KMS-11 (cell line): ENCODE data around the gene DNAJC21.
A peak's percentile ranks its signal among the peaks of the same experiment; 100 is the strongest.

Experiments
- H2AFZ ChIP-seq: fragments of 200-600 bp; sonication (generic); 2 replicates; pipeline ENCODE4 v1.6.1; 2016; ENCODE audit warnings: antibody characterized with exemption, mixed run types, low read depth
- H3K27ac ChIP-seq: fragments of 200-600 bp; sonication (generic); 2 replicates; pipeline ENCODE4 v1.6.1; 2016; ENCODE audit warnings: mild to moderate bottlenecking, mixed run types
- H3K27me3 ChIP-seq: fragments of 200-600 bp; sonication (generic); 2 replicates; pipeline ENCODE4 v1.6.1; 2017; ENCODE audit warnings: mild to moderate bottlenecking, low read depth, mixed run types, moderate library complexity; ENCODE audit not compliant: insufficient read depth
- H3K36me3 ChIP-seq: fragments of 200-600 bp; sonication (generic); 2 replicates; pipeline ENCODE4 v1.6.1; 2017; ENCODE audit warnings: mild to moderate bottlenecking, mixed run types; ENCODE audit not compliant: insufficient read depth
- H3K4me1 ChIP-seq: fragments of 200-600 bp; sonication (generic); 2 replicates; pipeline ENCODE4 v1.6.1; 2016; ENCODE audit warnings: mild to moderate bottlenecking, low read depth, mixed run types; ENCODE audit not compliant: poor library complexity, severe bottlenecking
- H3K4me2 ChIP-seq: fragments of 200-600 bp; sonication (generic); 2 replicates; pipeline ENCODE4 v1.7.0; 2016; ENCODE audit warnings: mild to moderate bottlenecking, mixed run types
- H3K4me3 ChIP-seq: fragments of 200-600 bp; sonication (generic); IDR thresholded peaks from 2 replicates; pipeline ENCODE4 v1.6.1; 2017; ENCODE audit warnings: low read depth, low read length, mixed read lengths; ENCODE audit not compliant: insufficient read depth
- H3K79me2 ChIP-seq: fragments of 200-600 bp; sonication (generic); 2 replicates; pipeline ENCODE4 v1.6.1; 2016; ENCODE audit warnings: low read depth, mixed run types; ENCODE audit not compliant: insufficient read depth
- H3K9ac ChIP-seq: fragments of 200-600 bp; sonication (generic); 2 replicates; pipeline ENCODE4 v1.6.1; 2016; ENCODE audit warnings: mild to moderate bottlenecking, mixed run types
- H4K20me1 ChIP-seq: fragments of 200-600 bp; sonication (generic); 2 replicates; pipeline ENCODE4 v1.6.1; 2016; ENCODE audit warnings: mild to moderate bottlenecking, mixed run types; ENCODE audit not compliant: insufficient read depth
- CTCF ChIP-seq: fragments of 200-600 bp; sonication (generic); conservative IDR thresholded peaks from 2 replicates; pipeline ENCODE4 v1.6.1; 2017; ENCODE audit warnings: low read depth, mild to moderate bottlenecking, antibody characterized with exemption, low read length, moderate library complexity, mixed read lengths

Gene DNAJC21

GRCh38 chr5:34915139-34915855, 14.1 kb upstream of the DNAJC21 start, which contains the start of the genes BRIX1 and RAD1:
Gene BRIX1, plus strand, starts transcription at chr5:34915711. Its CDS starts 28 bp downstream, at chr5:34915739.
Gene RAD1, minus strand, starts transcription at chr5:34915504. Its CDS starts 612 bp downstream, at chr5:34914892.
- Histone ChIP-seq H3K4me2 (peak within 1 kb of the TSS; percentile 94), H3K4me3 (no peak within 1 kb of the TSS), H3K27me3 (no peaks in the 10 kb centered on the region), H3K27ac (peak within 1 kb of the TSS; percentile 84), H3K4me1 (peaks cover 41% of the 10 kb centered on the region), H2AFZ (peak within 1 kb of the TSS; percentile 51), H3K36me3 (peaks cover 19% of the 10 kb centered on the region; the same call in 1 of the 2 replicates), H4K20me1 (no peaks in the 10 kb centered on the region), H3K9ac (peak within 1 kb of the TSS; percentile 98), H3K79me2 (peaks cover 79% of the 10 kb centered on the region)
- TF ChIP-seq CTCF = no peak

- peak overlapping the region; percentile 98 for H3K9ac ChIP-seq
- H3K27ac ChIP-seq = peak overlapping the region; percentile 84
- H3K36me3 ChIP-seq = peaks cover 22% of the 10 kb centered on the region; the same call in 1 of the 2 replicates
- TF ChIP-seq CTCF = no peak
- peaks cover 84% of the 10 kb centered on the region for H3K79me2 ChIP-seq
- H3K4me2 ChIP-seq = peak overlapping the region; percentile 72; the same call in 1 of the 2 replicates
- no peaks in the 10 kb centered on the region for H4K20me1 ChIP-seq
- H3K4me3 ChIP-seq = no peak overlapping the region
- peak overlapping the region; percentile 51 for H2AFZ ChIP-seq
- H3K4me1 ChIP-seq = peaks cover 41% of the 10 kb centered on the region
- H3K27me3 ChIP-seq = no peaks in the 10 kb centered on the region
These were observed 13.5 kb upstream of the DNAJC21 start for GRCh38 chr5:34915856-34916192.

- peaks cover 41% of the 10 kb centered on the region for H3K4me1 ChIP-seq
- H3K79me2 ChIP-seq = peaks cover 89% of the 10 kb centered on the region
- no peaks in the 10 kb centered on the region for H3K27me3 ChIP-seq
- no peak overlapping the region for H2AFZ ChIP-seq
- no peaks in the 10 kb centered on the region for H4K20me1 ChIP-seq
- H3K36me3 ChIP-seq = peaks cover 18% of the 10 kb centered on the region; the same call in 1 of the 2 replicates
- H3K27ac ChIP-seq = peak overlapping the region; percentile 84
- peak overlapping the region; percentile 72 for H3K4me2 ChIP-seq
- H3K4me3 ChIP-seq = no peak overlapping the region
- H3K9ac ChIP-seq = peak overlapping the region; percentile 98
- TF ChIP-seq CTCF = no peak
These were observed 12.8 kb upstream of the DNAJC21 start for GRCh38 chr5:34916518-34916917.

- Histone ChIP-seq H3K4me2 (peak overlapping the region; percentile 72), H3K4me3 (no peak overlapping the region), H3K27ac (no peak overlapping the region), H3K79me2 (peaks cover 93% of the 10 kb centered on the region), H4K20me1 (no peaks in the 10 kb centered on the region), H2AFZ (no peak overlapping the region), H3K27me3 (no peaks in the 10 kb centered on the region), H3K4me1 (peaks cover 50% of the 10 kb centered on the region), H3K9ac (no peak overlapping the region), H3K36me3 (peaks cover 12% of the 10 kb centered on the region; the same call in 1 of the 2 replicates)
- TF ChIP-seq CTCF = no peak
These were observed 11.3 kb upstream of the DNAJC21 start for GRCh38 chr5:34918025-34918424.
